GM12872 (cell line): ENCODE results near the gene CNKSR2.

Experiments used
- CTCF ChIP-seq: IDR thresholded peaks from 3 replicates; pipeline ENCODE4 v1.5.1; 2011; ENCODE audit warnings: low read depth, mild to moderate bottlenecking, low read length, moderate library complexity; ENCODE audit not compliant: insufficient read depth

CNKSR2 gene

GRCh38 chrX:21490341-21490740 is 116.1 kb downstream of the CNKSR2 start:
- no peak for TF ChIP-seq CTCF

GRCh38 chrX:21493226-21493830 is 119.1 kb downstream of the CNKSR2 start:
- TF ChIP-seq CTCF: no peak

GRCh38 chrX:21503593-21503992 is 129.4 kb downstream of the CNKSR2 start:
- TF ChIP-seq CTCF: no peak

GRCh38 chrX:21509912-21510311 is 135.7 kb downstream of the CNKSR2 start:
- no peak for TF ChIP-seq CTCF

- no peak for TF ChIP-seq CTCF
These were observed 149.8 kb downstream of the CNKSR2 start for GRCh38 chrX:21524008-21524407.

GRCh38 chrX:21528076-21528475 is 153.9 kb downstream of the CNKSR2 start:
- TF ChIP-seq CTCF: no peak

- TF ChIP-seq CTCF: no peak
These were observed 155.6 kb downstream of the CNKSR2 start for GRCh38 chrX:21529771-21530170.
